GM19438 (cell line): ENCODE measurements around the gene MOCS1.

Experiments used
- ATAC-seq: cut with Tn5 transposase; IDR thresholded peaks from one replicate; pipeline ENCODE4 v1.9.1; 2021; ENCODE audit warnings: low read depth; ENCODE audit not compliant: unreplicated experiment

MOCS1 gene

GRCh38 chr6:39882531-39882899, 51.7 kb downstream of the MOCS1 start:
- ATAC-seq: no peak

- ATAC-seq: no peak
These were observed 52.3 kb downstream of the MOCS1 start for GRCh38 chr6:39881851-39882530.

- ATAC-seq: no peak
These were observed 53.7 kb downstream of the MOCS1 start for GRCh38 chr6:39880594-39880993.

GRCh38 chr6:39879535-39879934, 54.7 kb downstream of the MOCS1 start:
- ATAC-seq: no peak

- ATAC-seq: no peak
These were observed 57.4 kb downstream of the MOCS1 start for GRCh38 chr6:39876826-39877225.

GRCh38 chr6:39876111-39876510, 58.2 kb downstream of the MOCS1 start:
- no peak for ATAC-seq

- no peak for ATAC-seq
These were observed 60.8 kb downstream of the MOCS1 start for GRCh38 chr6:39873439-39873838.

- ATAC-seq: no peak
These were observed 63.3 kb downstream of the MOCS1 start for GRCh38 chr6:39870950-39871349.

- no peak for ATAC-seq
These were observed 66.7 kb downstream of the MOCS1 start for GRCh38 chr6:39867592-39867991.

- ATAC-seq: no peak
These were observed 69.0 kb downstream of the MOCS1 start for GRCh38 chr6:39865011-39865888.

GRCh38 chr6:39861663-39862062, 72.6 kb downstream of the MOCS1 start:
- ATAC-seq: no peak

GRCh38 chr6:39859025-39859424, 75.2 kb downstream of the MOCS1 start:
- ATAC-seq: no peak

GRCh38 chr6:39855356-39855995, 78.8 kb downstream of the MOCS1 start:
- ATAC-seq: no peak
